Hematopoietic multipotent progenitor cell (in vitro differentiated cells): ENCODE data around the gene POU2AF1. TPM values are rescaled to one million over a fixed set of nuclear protein-coding genes. Genes with fewer than 3 reads are reported as not detected.

Experiments used
- DNase-seq, 3 donors: peaks; one replicate each; pipeline ENCODE4 v3.0.0-alpha.2; 2011 to 2015; ENCODE audit warnings: low read depth in 2 of 3, low spot score in 2 of 3
- total RNA-seq: library from RNA; depleted of rRNA; stranded (reverse); fragments of >200 nt; gene quantifications from one replicate; pipeline ENCODE4 v1.2.3, GENCODE V29; 2012

The POU2AF1 gene
- total RNA-seq, 1 donor = 1.1 TPM

DNA sequence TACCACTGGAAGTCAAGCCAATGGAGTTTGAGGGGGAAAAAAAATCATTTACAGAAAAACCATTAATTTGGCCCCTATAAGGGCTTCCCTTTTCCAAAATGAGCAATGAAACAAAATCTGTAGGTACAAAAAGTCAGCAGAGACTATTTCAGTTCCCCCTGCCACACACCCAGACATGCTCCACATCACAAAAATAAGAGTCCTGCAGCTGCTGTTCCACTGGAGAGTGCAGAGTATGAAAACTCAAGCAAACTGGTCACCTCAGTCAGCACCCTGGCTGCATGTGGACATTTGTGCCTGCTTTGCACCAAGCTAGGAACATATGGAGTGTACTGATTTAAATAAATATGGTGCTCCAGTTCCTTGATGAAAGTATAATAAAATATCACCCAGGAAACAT is 15.1 kb downstream of the POU2AF1 start:
- DNase-seq = no peak

DNA sequence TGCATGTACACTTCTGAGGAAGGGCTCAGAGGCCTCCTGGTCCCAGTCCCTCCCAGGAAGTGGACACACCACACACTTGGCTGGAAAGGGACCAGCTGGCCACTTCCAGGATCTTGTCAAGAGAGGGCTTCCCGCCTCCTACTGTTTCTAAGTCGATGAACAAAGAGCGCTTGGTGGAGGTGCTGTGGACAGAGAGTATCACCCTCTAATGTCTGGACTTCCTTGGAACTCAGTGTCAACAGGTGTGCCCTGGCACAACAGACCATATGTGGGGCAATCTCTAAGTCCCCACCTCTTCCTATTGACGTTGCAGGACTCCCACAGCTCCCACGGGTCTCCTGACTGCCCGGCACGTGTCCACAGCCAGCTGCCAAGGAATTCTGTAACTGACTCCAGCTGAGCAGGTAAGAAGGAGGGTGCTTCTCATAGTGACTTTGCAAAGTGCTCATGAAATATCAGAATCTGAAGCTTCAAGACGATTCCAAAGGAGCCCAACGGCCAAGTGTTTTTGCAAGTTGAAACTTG is 16.1 kb downstream of the POU2AF1 start:
- DNase-seq = no peak

DNA sequence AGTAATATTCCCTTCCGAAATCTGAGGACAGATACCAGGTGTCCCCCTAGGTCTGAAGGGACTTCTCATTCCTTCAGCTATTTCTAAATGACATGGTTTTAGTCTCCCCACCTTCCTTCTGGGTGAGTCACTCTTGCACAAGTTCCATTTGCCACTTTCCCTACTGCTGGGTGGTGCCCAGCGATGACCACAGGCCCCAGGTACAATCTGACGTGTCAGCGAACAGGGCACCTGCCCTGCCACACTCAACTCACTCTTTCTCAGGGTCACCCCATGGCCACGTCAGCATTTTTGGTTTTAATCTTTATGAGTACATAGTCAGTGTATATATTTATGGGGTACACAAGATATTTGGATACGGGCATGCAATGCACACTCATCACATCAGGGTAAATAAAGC is 17.2 kb downstream of the POU2AF1 start:
- DNase-seq = no peak

DNA sequence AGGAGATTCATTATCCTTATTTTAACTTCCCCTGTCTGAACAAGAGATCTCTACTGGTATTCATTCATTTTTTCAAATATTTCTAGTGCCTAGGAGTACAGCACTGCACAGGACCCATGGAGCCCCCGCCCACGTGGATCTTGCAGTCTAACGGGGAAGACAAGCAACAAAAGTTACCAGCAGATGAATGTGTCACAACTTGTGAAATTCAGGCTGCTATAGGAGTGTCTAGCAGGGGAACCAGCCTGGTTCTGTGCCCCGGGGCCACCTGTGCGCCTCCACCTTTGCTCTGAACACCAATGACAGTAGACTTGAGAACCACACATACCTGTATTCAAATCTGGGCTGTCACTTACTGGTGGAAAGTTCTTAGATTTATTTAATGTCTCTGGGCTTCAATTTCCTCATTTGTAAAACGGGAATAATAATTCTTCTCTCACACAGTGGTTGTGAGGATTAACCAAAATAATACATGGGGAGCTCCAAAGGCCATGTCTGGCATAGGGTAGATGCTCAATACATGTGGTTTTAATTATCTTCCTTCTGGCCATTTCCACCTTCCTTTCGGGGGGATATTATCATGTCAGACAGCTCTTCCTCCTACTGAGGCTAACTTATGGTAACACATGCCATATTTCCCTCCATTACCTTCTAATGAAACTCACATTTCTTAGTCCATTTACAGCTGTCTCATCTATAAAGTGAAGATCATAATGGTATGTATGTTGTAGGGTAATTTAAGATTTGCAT is 17.8 kb downstream of the POU2AF1 start:
- no peak for DNase-seq

DNA sequence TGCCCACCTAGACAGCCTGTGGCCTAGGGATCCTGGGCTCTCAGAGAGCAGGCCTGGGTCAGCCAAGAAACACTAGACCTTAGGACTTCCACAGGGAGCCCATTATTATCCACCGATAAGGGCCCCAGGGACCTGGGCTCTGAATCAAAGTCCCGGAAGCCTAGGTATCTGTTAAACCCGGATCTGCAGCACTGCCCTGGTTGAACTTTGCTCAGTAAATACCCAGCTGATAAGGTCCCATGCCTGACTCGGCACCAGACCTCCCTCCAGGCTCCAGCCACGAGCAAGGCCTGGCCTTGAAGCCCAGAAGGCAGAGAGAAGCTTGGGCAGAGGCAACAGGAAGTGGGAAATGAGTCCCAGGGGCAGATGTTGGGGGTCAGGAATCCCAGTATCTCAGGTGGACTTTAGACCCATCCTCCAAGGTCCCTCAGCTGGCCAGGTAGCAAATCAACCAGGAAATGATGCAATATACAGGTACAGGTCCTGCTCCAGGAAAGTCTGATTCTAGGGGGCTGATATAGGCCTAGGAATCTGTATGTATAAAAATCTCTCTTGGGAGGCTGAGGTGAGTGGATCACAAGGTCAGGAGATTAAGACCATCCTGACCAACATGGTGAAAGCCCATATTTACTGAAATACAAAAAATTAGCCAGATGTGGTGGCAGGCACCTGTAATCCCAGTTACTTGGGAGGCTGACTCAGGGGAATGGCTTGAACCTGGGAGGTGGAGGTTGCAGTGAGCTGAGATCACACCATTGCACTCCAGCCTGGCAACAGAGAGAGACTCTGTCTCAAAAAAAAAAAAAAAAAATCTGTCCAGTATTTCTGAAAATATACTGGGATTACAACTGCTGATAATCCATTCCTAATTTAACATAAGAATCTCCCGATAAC is 18.7 kb downstream of the POU2AF1 start:
- DNase-seq = no peak

DNA sequence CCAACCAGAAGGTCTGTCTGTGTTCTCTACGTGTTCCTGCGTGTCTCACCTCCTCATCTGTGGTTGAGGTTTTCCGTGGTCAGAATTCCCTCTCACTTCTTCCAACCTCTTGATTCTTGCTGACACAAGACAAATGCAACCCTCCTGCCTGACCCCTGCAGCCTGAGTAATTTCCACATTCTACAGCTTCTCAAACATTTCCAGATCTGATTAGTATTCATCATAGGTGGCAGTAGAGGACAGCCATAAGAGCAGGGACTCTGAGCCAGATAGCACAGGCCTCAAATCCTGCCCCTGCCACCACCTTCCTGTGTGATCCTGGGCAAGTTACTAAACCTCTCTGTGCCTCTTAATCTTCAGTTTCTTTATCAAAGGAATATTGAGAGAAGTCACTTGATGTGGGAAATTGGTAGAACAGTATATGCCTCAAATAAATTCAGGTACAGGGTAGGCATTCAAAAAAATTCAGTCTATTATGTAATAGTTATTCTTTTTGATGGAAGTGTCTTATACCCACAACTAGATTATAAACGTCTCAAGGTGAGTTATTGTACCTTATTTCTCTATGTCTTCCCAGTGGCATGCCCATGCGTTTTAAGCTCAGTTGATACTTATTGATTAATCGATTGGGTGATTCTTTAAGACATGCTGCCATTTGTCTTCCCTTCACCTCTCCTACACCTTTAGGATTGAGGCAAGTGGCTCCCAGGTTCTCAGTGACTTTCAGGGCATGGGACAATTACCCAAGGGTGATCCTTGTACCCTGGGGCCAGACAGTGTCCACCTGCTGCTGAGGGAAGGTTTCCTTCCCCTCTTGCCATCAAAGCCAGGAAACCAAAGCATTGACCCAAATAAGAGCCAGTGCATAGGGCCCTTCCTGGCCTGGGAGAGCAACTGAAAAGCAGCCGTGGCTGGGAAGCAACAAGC is 19.6 kb downstream of the POU2AF1 start:
- no peak for DNase-seq

DNA sequence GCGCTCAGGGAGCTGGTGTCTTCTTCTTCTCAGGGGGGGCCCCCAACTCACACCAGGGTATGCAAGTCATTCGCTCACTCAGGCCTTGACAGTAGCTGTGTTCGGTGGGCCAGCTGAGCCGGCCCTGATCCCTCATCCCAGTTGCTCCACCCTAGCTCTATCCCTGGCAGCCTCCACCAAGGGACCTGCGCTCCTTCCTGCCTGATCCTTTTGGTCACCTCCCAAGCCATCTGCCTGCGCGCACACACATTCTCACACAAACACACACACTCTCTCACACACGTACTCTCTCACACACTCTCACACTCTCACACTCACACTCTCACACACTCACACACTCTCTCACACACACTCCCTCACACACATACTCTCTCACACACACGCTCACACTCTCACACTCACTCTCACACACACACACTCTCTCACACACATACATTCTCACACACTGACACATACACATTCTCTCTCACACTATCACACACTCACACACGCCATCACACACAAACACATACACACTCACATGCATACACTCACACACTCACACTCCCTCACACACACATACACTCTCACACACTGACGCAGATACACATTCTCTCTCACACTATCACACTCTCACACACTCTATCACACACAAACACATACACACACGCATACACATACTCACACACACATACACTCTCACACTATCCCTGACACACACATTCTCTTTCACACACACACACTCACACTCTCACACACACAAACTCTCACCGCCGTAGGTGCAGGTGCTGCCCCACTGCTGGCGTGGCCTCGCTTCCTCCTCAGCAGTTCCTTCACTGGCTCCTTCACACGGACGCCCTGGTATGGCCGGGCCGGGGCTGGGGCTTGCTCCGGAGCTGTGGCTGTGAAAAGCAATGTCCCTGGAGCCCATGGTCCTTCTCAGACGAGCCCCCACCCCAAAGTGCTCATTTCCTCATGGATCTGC is 20.8 kb downstream of the POU2AF1 start:
- no peak for DNase-seq

DNA sequence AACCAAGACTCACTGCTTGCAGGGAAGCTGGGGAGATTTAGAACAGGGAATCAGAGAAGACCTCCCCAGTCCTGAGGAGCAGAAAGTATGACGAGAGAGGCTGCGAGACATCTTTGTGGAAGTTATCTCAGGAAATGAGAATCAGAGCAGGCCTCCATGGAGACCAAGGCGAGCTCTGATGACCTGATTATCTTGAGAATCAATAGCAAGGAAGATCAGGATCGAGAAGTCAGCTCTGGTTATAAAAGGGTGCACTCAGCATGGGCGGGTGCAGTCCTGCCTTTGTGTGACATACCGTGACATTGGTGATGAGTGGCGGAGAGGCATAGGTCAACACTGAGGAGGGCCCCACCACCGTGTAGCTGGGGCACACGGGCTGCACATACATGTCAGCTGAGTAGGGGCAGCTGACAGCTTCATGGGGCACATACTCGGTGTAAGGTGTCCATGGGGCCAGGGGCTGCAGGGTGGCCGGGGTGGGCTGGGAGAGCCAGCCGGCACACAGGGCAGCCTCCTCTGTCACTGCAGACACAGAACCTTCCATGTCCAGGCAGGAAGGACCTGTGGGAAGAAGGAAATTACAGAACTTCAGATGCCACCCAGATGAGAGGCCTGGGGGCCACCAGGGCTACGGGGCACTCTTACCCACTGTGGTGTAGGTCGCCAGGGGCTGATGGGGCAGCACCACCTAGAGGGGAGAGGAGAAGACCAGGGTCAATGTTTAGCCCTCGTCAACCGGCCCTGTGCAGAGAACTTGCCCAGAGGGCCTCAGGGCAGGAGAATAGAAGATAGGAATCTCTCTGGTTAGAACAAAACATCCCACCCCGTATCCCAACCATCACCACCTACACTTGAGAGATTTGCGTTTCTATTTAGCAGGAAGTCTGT is 21.7 kb downstream of the POU2AF1 start:
- DNase-seq = no peak

DNA sequence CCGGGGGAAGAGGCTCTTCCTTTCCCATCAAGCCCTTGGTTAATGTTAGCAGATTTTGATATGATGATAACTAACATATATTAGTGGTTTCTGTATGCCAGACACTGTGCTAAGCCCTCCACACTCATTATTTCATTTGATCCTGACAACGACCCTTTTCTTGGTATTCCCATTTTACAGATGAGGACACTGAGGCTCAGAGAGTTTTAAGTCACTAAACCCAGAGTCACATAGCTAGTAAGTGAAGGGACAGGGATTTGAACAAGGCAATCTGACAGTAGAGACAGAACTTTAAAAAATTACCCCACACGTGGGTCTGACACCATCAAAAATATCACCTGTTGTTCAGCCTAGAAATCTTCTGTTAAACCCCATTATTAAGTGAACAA is 22.4 kb downstream of the POU2AF1 start:
- DNase-seq = no peak

DNA sequence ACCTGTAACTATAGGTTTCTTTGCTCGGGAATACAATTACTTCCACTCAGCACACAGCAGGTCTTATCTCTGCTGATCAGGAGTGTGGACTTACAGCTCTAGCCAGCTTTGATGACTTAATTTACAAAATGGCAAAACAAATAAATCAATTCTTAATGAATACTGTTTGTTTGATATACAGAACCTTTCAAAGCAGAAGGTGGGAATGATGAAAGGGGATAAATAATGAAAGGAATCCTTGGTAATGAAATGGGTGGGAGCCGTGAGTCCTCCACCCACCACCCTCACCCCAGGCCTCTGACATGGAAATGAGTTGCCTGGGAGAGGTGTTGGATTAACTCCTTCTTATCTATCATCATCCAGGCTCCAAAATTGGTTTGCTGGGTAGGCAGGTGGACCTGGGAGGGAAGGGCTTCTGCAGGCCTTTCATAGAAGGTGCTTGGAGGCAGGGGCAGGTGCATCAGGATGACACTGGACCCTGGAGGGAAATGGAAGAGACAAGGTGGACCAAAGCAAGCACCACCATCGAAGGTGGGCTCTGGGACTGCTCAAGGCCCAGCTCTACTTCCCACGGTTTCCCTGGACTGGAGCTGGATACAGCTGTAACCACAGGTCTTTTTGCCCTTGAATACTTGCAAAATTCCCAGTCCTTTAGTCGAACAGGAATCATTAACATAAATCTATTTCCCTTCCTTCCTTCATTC is 23.0 kb downstream of the POU2AF1 start:
- no peak for DNase-seq

DNA sequence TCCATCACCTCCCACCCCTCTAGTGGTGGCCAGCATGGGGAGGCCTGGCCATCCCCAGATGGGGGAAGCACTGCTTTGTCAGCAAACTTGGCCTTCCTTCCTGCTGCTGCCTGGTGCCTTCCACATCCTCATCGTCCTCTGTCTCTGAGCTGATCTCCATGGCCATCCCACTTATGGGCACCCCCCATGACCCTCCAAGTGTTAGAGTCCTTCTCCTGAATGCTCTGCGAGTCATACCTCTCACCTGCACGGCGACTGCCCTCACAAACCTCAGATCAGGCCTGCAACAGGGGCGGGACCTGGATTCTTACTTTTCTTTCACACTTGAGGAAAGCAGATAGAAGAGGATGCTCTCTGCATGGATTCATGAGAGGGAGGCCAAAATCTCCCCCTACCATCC is 24.0 kb downstream of the POU2AF1 start:
- no peak for DNase-seq

DNA sequence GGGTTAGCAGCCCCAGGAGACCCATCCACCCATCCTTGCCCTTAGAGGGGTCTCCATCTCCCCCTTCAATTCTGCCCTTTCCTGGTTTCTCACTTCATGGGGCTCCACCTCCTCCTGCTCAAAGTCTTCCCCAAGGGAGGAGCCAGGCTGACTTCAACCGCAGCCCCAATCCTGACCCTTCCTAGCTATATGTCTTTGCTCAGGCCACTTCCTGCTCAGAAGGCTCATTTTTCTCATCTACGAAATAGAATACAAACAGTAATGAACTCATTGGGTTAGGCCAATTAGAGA is 24.5 kb downstream of the POU2AF1 start:
- no peak for DNase-seq

DNA sequence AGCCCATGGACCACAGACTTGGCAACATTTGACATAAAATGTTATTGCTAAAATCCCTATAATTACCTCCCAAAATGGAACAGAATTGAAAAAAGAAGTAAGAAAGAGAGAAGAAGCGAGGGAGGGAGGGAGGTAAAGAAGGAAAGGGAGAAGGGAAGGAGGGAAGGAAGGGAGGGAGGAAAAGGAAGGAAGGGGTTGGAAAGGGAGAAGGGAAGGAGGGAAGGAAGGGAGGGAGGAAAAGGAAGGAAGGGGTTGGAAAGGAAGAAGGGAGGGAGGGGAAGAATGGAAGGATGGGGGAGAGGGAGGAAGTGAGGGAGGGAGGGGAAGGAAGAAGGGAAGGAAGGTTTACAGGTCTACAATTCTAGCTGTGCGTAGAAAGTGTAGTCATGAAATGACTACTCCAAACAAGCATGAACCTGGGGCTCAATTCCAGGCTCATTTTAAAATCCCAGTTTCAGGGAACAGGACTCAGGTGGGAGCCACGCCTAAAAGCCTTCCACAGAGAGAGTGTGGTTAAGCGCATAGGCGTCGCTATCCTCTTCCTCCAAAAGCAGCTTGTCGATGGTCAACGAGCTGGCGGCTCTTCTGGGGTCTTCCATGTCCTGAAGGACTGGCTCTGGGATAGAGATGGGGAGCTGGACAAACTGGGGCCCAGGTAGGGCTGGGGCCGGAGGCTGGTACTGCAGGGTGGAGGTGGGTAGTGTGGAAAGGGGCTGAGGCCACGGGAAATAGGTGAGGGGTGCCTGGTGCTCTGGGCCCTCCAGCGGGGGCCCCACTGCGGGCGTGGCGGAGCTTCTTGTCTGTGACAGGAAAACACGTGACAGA is 25.1 kb downstream of the POU2AF1 start:
- no peak for DNase-seq

DNA sequence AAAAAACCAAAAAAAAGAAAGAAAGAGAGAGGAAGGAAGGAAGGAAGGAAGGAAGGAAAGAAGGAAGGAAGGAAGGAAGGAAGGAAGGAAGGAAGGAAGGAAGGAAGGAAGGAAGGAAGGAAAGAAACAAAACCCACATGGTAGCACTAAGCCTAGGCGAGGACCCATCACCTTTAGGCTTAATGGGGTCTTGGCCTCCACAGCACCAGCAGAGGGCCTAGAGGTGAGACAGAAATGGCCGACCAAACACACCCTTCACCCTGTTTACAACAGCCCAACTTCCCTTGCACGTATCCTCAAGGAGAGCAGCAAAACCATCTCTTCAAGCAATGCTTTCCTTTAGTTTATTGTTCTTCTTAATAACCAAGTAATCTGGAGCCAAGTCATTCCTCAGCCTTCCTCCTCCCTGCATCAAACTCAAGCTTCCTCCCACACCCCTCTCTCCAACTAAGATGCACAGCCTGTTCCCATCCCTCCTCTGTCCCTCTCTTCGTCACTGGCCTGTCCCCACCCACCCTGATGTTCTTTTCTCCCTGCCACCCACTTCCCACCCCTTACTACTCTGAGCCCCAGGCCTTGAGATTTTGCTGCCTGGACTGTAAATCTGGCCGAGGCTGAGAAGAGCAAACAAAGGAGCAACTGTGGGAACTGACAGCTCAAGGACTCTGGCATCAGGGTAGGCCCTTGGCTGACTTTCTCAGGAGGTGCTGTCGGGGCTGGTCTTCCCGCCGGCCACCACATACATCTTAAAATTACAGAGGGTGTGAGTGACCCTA is 26.0 kb downstream of the POU2AF1 start:
- no peak for DNase-seq

DNA sequence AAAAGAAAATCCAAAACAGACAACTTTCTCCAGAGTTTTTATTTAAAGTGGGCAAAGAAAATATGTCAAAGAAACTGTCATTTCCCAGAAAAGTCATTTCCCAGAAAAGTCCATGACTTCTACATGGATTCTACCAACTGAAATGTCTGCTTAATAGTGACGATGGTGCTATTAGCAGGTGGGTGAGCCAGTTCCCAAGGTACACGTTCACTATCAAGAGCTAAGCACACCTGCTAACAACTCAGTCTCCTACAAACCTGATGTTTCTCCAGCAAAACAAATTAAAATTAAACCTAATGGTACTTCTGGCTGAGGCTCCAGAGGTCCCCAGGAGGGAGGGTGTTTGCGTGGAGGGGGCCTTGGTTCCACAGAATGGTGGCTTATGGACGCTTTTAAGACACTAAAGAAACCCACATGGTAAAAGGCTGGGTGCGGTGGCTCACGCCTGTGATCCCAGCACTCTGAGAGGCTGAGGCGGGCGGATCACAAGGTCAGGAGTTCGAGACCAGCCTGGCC is 26.8 kb downstream of the POU2AF1 start:
- no peak for DNase-seq

DNA sequence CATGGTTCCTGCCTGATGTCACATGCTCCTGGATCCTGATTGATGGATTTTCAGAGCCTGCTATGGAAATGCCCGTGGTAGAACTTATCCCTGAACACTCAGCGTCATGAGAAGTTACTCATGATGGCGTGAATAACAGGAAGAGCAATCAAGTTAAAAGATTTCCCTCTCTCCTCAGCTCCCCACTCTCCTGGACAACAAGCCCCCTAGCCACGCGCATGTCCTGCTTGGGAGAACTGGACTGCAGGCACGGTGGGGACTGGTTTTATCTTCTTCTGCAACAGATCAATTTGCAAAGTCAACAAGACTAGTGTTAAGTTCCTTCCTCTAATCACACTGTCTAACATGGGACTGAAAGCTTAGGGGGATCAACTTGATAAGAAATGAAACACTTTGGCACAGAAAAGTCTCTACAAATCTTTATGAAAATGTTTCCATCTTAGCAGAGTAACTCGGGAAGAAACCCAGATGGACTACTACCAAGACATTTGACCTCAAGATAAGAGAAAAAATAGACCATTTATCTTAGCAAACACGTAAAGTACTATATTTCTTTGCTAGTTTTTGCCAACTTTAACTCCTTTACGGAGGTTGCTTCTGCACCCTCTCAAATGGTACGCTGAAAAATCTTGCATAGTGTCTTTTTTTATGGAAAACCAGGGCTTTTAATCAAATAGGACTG is 27.6 kb downstream of the POU2AF1 start:
- DNase-seq = no peak
